Panc1 (cell line): ENCODE data around the gene GPNMB.

Experiments
- CTCF ChIP-seq: fragments of 450-650 bp; IDR thresholded peaks from 2 replicates; pipeline ENCODE4 v1.5.1; 2017; ENCODE audit warnings: mild to moderate bottlenecking
- POLR2AphosphoS5 ChIP-seq: IDR thresholded peaks from 2 replicates; pipeline ENCODE4 v1.6.1; 2012; ENCODE audit warnings: mild to moderate bottlenecking, low read depth, low read length, moderate library complexity

GRCh38 chr7:23315366-23315765 is 68.8 kb downstream of the GPNMB start:
- no peak for TF ChIP-seq CTCF
- no peak for TF ChIP-seq POLR2AphosphoS5
